MM.1S (cell line): ENCODE data around the gene OTULINL.

Experiments
- CTCF ChIP-seq: fragments of 300-600 bp; sonication (generic); IDR thresholded peaks from 2 replicates; pipeline ENCODE4 v1.5.1; 2016; ENCODE audit warnings: antibody characterized with exemption, low read length, mixed read lengths
- EZH2phosphoT487 ChIP-seq: fragments of 300-600 bp; sonication (generic); IDR thresholded peaks from 2 replicates; pipeline ENCODE4 v1.6.1; 2018; ENCODE audit warnings: antibody characterized with exemption, low read length

DNA sequence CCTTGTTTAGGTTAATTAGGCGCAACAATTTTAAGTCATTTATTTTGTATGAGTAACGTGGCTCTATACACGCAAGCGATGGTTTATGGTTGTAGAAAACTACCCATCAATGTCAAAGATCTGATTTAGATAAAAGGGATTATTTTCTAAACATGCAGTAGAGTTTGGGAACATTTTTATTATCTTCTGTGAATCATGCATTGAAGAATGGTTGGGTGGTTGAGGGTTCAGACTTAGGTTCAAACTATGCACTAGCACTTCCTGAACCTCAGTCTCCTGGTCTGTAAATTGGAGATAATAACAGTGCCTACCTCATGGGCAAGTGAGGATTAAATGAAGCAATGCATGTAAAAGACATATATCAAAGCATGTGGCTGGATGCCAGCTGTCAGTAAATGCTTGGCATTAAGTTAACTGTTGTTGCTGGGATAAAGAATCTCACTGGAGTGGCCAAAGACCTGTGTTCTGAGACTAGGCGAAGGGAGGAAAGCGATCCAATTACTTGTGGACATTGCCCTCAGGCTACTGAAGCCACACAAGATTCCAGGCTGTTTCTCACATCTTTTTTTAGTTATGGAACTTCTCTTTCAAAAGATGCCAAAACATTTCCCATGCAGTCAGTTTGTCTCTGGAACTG is 1.1 kb upstream of the OTULINL start:
- TF ChIP-seq CTCF = no peak
- no peak for TF ChIP-seq EZH2phosphoT487
